ENCODE measurements around the gene ENOX1. TPM values are rescaled to one million over a fixed set of nuclear protein-coding genes. Genes with fewer than 3 reads are reported as not detected.

Gene ENOX1
- total and polyA plus RNA-seq, 2 of the 8 experiments (the other 6 are each of a cell fraction or from before 2014, with no cell fraction given) = 0.23 to 0.37 TPM

DNA sequence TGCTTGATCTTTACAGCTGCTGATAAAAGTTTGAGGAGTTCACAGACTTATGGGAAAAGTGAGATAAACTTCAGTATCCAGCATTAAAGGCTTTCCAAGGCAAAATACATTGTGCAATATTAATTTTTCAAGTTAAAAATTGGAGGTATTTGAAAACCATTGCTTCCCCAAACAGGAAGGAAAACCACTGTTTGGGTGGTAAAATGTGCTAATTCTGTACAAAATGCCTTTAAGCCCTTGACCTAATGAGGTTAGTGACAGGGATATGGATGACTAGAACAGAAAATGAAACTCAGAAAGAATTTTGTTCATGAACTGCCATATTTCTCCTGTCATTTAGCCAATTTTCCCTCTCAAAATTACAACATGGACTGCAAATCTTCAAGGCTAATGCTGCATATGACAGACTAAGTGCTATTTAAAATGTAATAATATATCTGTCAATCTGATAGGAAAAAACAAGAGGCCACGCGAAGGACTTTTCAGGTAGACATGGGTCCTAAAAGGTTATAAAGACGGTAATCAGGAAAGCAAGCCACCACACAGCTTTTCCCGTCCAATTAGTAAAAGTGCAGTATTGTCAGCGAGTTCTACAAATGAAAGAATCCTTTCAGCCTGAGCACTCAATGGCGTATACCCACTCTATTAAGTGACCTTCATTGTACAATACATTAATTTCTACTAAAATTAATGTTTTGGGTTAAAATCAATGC is 212.8 kb downstream of the ENOX1 start:
- Histone ChIP-seq H2BK120ac (replicated peaks; ENCODE audit: low read depth, low read length) (no peak overlapping the region), H3K4me3 (ENCODE audit: extremely low read depth in 1 of 4, insufficient read depth in 2 of 4, low read depth in 3 of 4, low read length in 4 of 4) (no peak overlapping the region), H3K23me2 (ENCODE audit: low read depth, low read length) (no peaks in the 10 kb centered on the region), H4K5ac (ENCODE audit: insufficient read length, low read depth, low read length) (no peak overlapping the region), H3K4me1 (replicated peaks in 1 of 4; ENCODE audit: control insufficient read depth in 3 of 4, insufficient read depth in 4 of 4, low read length in 3 of 4) (no peaks in the 10 kb centered on the region; a peak in 1 of 7 replicates), H4K8ac (ENCODE audit: extremely low read depth, insufficient read depth, low read length) (no peak overlapping the region), H3K79me1 (ENCODE audit: low read depth, low read length) (no peaks in the 10 kb centered on the region), H2BK20ac (ENCODE audit: low read length) (no peak overlapping the region), H3K79me2 (ENCODE audit: control insufficient read depth in 1 of 2, insufficient read depth in 2 of 2, low read length in 2 of 2) (no peaks in the 10 kb centered on the region), H3K27me3 (replicated peaks in 1 of 4; ENCODE audit: control insufficient read depth in 3 of 4, extremely low read depth in 1 of 4, insufficient read depth in 3 of 4, low read length in 3 of 4) (no peaks in the 10 kb centered on the region), H2BK12ac (ENCODE audit: low read depth, low read length) (no peak overlapping the region), H3K18ac (ENCODE audit: extremely low read depth, low read length) (no peak overlapping the region), H3K9ac (replicated peaks in 1 of 4; ENCODE audit: extremely low read depth in 1 of 4, low read depth in 3 of 4, low read length in 3 of 4) (no peak overlapping the region), H3K27ac (ENCODE audit: low read depth, low read length) (no peak overlapping the region), H2BK15ac (ENCODE audit: low read length) (no peak overlapping the region), H3K36me3 (ENCODE audit: control insufficient read depth in 2 of 4, insufficient read depth in 4 of 4, low read length in 3 of 4) (no peaks in the 10 kb centered on the region), H3K9me3 (ENCODE audit: insufficient read depth in 2 of 2, low read depth in 1 of 2, low read length in 1 of 2) (no peaks in the 10 kb centered on the region), H2BK5ac (ENCODE audit: low read depth, low read length) (no peak overlapping the region), H3K56ac (replicated peaks; ENCODE audit: insufficient read length, low read depth, low read length) (no peak overlapping the region), H3K4ac (replicated peaks; ENCODE audit: insufficient read length, low read depth, low read length) (no peak overlapping the region), H3K23ac (ENCODE audit: insufficient read length) (no peak overlapping the region), H3K14ac (ENCODE audit: insufficient read length) (no peak overlapping the region), H4K91ac (replicated peaks; ENCODE audit: insufficient read length, low read length) (no peak overlapping the region), H3K4me2 (ENCODE audit: insufficient read depth in 1 of 2, low read depth in 2 of 2, low read length in 2 of 2) (no peak overlapping the region), H2AFZ (ENCODE audit: low read length) (no peak overlapping the region), H4K20me1 (replicated peaks in 1 of 2; ENCODE audit: control insufficient read depth in 1 of 2, insufficient read depth in 2 of 2, low read length in 2 of 2) (no peaks in the 10 kb centered on the region), H2AK5ac (ENCODE audit: low read depth, low read length) (no peak overlapping the region)
- WGBS, 2 experiments (ENCODE audit: extremely low coverage in 1 of 2, insufficient coverage in 1 of 2, insufficient read length in 1 of 2, insufficient replicate concordance in 2 of 2, low coverage in 1 of 2, low lambda C conversion rate in 2 of 2, missing lambda C conversion rate in 1 of 2) = 93% methylated on average over 6 of the region's 6 CpGs; no CpG with 5 or more reads in 1 of the 2 experiments
- FAIRE-seq (no peak), DNase-seq (ENCODE audit: low read depth in 1 of 2, low spot score in 2 of 2) (no peak)
- ChIA-PET POLR2A (ENCODE audit: partially characterized antibody) (no interaction called here), CTCF (ENCODE audit: partially characterized antibody) (no interaction called here)
- TF ChIP-seq SRF (IDR thresholded peaks at IDR 0.05; ENCODE audit: low read depth, low read length) = no peak
- no peak for TF ChIP-seq BRCA1 (IDR thresholded peaks at IDR 0.05; ENCODE audit: low read depth, low read length)
- no peak for TF ChIP-seq ATF3 (IDR thresholded peaks at IDR 0.05; ENCODE audit: insufficient read depth, low read depth, low read length)
- TF ChIP-seq BACH1 (IDR thresholded peaks at IDR 0.05; ENCODE audit: low read length) = no peak
- no peak for TF ChIP-seq CBX5 (IDR thresholded peaks at IDR 0.05; ENCODE audit: low read depth, low read length)
- TF ChIP-seq, protein P1, sequence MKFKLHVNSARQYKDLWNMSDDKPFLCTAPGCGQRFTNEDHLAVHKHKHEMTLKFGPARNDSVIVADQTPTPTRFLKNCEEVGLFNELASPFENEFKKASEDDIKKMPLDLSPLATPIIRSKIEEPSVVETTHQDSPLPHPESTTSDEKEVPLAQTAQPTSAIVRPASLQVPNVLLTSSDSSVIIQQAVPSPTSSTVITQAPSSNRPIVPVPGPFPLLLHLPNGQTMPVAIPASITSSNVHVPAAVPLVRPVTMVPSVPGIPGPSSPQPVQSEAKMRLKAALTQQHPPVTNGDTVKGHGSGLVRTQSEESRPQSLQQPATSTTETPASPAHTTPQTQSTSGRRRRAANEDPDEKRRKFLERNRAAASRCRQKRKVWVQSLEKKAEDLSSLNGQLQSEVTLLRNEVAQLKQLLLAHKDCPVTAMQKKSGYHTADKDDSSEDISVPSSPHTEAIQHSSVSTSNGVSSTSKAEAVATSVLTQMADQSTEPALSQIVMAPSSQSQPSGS (IDR thresholded peaks at IDR 0.05; ENCODE audit: low read length) = no peak
- TF ChIP-seq CBX8 (IDR thresholded peaks at IDR 0.05; ENCODE audit: borderline replicate concordance, low read depth, low read length) = no peak
- TF ChIP-seq CTBP2 (IDR thresholded peaks at IDR 0.05; ENCODE audit: borderline replicate concordance, insufficient read depth, insufficient read length, low read length) = no peak
- no peak for TF ChIP-seq TEAD4 (IDR thresholded peaks at IDR 0.05; ENCODE audit: low read depth, low read length)
- TF ChIP-seq NANOG (IDR thresholded peaks at IDR 0.05; ENCODE audit: insufficient read depth, low read depth, low read length, poor library complexity, severe bottlenecking) = no peak

All from H1 (cell line).